ENCODE results near the gene HPSE2.

DNA sequence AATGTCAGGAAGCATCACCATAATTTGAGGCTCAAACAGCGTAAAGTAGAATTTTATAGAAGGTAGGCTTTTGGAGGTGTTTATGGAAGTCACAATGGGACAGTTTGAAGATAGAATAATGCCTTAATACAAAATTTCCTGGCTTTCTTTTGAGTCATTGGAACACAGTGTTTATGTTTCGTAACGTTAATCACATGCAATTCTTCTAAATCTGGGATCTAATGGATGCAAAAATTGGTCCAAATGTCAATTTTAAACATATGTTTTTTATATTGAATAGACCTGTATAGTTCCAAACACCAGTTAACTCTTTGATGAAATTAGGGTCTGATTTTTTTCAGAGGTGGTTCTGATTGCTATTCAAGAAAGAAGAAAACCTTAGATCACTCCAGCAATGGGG lies 702.4 kb downstream of the HPSE2 start:
- TF ChIP-seq RAD21 (IDR thresholded peaks at IDR 0.05 in 1 of 2, conservative IDR thresholded peaks at IDR 0.05 in 1 of 2; ENCODE audit: low read depth in 2 of 2, low read length in 2 of 2): no peak
- TF ChIP-seq, protein P1, sequence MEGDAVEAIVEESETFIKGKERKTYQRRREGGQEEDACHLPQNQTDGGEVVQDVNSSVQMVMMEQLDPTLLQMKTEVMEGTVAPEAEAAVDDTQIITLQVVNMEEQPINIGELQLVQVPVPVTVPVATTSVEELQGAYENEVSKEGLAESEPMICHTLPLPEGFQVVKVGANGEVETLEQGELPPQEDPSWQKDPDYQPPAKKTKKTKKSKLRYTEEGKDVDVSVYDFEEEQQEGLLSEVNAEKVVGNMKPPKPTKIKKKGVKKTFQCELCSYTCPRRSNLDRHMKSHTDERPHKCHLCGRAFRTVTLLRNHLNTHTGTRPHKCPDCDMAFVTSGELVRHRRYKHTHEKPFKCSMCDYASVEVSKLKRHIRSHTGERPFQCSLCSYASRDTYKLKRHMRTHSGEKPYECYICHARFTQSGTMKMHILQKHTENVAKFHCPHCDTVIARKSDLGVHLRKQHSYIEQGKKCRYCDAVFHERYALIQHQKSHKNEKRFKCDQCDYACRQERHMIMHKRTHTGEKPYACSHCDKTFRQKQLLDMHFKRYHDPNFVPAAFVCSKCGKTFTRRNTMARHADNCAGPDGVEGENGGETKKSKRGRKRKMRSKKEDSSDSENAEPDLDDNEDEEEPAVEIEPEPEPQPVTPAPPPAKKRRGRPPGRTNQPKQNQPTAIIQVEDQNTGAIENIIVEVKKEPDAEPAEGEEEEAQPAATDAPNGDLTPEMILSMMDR (IDR thresholded peaks at IDR 0.05; ENCODE audit: control extremely low read depth in 1 of 3, insufficient read depth in 1 of 3, low read depth in 1 of 3, low read length in 3 of 3): no peak
- TF ChIP-seq, protein P2, sequence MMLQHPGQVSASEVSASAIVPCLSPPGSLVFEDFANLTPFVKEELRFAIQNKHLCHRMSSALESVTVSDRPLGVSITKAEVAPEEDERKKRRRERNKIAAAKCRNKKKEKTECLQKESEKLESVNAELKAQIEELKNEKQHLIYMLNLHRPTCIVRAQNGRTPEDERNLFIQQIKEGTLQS (IDR thresholded peaks at IDR 0.05; ENCODE audit: insufficient read depth, low read depth, low read length): no peak
- no peak for TF ChIP-seq CBX8 (IDR thresholded peaks at IDR 0.05; ENCODE audit: borderline replicate concordance, low read depth, low read length)
- TF ChIP-seq BRCA1 (IDR thresholded peaks at IDR 0.05; ENCODE audit: low read depth, low read length): no peak
- TF ChIP-seq, protein P3, sequence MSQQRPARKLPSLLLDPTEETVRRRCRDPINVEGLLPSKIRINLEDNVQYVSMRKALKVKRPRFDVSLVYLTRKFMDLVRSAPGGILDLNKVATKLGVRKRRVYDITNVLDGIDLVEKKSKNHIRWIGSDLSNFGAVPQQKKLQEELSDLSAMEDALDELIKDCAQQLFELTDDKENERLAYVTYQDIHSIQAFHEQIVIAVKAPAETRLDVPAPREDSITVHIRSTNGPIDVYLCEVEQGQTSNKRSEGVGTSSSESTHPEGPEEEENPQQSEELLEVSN (IDR thresholded peaks at IDR 0.05): no peak
- TF ChIP-seq HDAC2 (IDR thresholded peaks at IDR 0.05; ENCODE audit: borderline replicate concordance in 1 of 2, low read depth in 2 of 2, low read length in 2 of 2): no peak

Data from H1 (cell line).